ENCODE results near the gene USP32.

The USP32 gene

DNA sequence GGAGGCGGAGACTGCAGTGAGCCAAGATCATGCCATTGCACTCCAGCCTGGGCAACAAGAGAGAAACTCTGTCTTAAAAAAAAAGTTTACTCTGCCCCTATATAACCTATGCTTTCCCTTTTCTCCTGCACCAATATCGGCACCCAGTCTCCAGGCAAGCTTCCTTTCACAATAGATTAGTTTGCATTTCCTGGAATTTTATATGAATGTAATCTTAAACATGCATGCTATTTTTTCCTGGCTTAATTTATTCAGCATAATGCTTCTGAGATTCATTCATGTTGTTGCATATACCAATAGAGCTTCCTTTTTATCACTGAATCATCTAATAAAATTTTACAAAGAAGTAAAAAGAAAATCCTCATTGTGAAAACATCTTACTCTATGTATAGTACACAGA is 59.4 kb downstream of the USP32 start:
- ATAC-seq: no peak

DNA sequence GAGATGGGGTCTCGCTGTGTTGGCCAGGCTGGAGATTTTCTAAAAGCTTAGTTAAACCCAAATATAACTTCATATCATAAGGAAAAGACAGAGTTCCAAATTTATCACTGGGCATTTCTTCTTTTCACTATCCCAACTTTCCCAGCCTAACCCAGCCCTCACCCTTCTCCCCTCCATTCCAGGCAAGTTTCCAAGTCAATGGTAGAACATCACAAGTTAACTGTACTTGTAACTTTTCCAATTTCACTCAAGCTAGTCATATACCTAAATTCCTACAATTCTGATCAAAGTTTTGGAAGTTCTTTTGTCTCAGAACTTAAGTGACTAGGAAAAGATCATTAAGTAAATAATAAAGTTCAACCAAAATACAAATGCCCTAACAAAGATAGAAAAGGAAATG is 61.2 kb downstream of the USP32 start:
- no peak for ATAC-seq

- no peak for ATAC-seq
Observed at GRCh38 chr17:60328679-60329078, 63.3 kb downstream of the USP32 start.

GRCh38 chr17:60327901-60328273 is 64.0 kb downstream of the USP32 start:
- no peak for ATAC-seq

GRCh38 chr17:60327134-60327900 is 64.6 kb downstream of the USP32 start:
- ATAC-seq: no peak

- no peak for ATAC-seq
Observed at GRCh38 chr17:60326702-60327101, 65.2 kb downstream of the USP32 start.

DNA sequence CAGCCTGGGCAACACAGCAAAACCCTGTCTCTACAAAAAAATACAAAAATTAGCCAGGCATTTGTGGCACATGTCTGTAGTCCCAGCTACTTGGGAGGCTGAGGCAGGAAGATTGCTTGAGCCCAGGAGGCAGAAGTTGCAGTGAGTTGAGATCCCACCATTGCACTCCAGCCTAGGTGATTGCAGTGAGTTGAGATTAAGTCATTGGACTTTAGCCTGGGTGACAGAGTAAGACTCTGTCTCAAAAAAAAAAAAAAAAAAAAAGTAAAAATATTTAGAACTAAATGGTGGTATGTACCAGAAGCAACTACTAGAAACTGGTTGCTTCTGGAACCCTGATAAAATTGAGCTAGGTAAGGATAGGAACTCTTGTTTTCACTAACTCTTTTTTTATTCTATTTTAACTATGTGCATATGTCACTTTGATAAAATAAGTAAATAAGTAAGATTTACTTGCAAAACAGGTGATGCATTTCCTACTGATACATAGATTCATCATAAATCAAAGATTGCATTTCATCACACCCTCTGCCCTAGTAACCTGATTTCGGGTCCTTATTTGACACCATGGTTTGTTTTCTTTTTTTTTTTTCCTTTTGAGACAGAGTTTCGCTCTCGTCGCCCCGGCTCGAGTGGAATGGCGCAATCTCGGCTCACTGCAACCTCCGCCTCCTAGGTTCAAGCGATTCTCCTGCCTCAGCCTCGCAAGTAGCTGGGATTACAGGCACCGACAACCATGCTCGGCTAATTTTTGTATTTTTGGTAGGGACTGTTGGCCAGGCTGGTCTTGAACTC is 66.0 kb downstream of the USP32 start:
- no peak for ATAC-seq

DNA sequence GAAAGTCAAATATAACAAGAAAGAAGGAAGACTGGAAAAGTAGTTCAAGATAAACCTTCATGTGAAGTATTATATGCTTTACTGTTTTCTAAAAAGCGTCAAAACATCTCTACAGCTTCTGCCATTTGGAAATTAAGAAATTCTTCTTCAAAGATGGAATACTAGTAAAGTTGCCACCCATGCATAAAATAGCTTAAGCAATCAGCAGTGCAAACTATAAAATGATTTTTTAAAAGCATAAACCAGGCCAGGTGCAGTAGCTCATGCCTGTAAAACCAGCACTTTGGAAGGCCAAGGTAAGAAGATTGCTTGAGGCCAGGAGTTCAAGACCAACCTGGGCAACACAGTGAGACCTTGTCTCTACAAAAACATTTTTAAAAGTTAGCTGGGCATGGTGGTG is 68.2 kb downstream of the USP32 start:
- no peak for ATAC-seq

GRCh38 chr17:60322056-60322387 is 69.9 kb downstream of the USP32 start:
- ATAC-seq: no peak

GRCh38 chr17:60321336-60322055 is 70.4 kb downstream of the USP32 start:
- no peak for ATAC-seq

GRCh38 chr17:60318830-60319229 is 73.1 kb downstream of the USP32 start:
- no peak for ATAC-seq

- no peak for ATAC-seq
Observed at GRCh38 chr17:60318326-60318725, 73.6 kb downstream of the USP32 start.

DNA sequence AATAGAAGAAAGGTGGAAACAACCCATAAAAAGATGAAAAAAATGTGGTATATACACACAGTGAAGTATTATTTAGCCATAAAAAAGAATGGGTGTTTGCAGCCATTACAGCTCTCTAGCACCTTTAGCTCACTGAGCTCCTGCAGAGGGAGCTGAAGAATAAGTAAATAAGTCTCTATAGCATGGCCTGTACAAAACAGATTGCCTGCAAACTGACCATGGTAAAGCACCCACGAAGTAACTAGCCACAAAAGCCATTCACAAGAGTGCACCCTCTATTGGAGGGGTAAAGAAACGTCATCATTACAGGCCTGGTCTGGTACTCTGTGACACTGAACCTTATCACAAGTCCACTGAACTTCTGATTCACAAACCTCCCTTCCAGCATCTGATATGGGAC is 76.3 kb downstream of the USP32 start:
- ATAC-seq: no peak

- peak; percentile 35 to 48 for ATAC-seq
Observed at GRCh38 chr17:60314900-60315299, 77.0 kb downstream of the USP32 start.

- no peak for ATAC-seq
Observed at GRCh38 chr17:60314423-60314822, 77.5 kb downstream of the USP32 start.

DNA sequence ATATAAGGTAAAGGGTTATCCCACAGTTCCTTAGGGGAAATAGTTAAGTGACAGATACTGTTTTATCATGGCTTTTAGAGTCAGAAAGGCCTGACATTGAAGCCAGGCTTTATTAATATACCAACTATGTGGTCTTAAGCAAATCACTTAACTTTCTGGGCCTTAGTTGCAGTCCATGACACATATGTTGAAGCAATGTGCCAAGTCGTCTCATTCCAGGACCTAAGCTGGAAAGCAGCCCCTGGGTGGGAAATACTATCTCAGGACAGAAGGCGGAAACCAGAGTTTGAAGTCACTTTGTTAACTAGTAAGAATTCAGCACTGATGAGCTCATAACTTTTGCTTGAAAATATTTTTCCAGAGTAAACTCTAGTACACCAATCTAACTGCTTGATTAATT is 80.0 kb downstream of the USP32 start:
- no peak for ATAC-seq

- ATAC-seq: no peak
Observed at GRCh38 chr17:60311186-60311585, 80.7 kb downstream of the USP32 start.

GRCh38 chr17:60305141-60305540 is 86.8 kb downstream of the USP32 start:
- ATAC-seq: peak; percentile 90 to 96

GRCh38 chr17:60304502-60304901 is 87.4 kb downstream of the USP32 start:
- ATAC-seq: no peak

- no peak for ATAC-seq
Observed at GRCh38 chr17:60303406-60304099, 88.4 kb downstream of the USP32 start.

GRCh38 chr17:60301649-60302048 is 90.3 kb downstream of the USP32 start:
- no peak for ATAC-seq

DNA sequence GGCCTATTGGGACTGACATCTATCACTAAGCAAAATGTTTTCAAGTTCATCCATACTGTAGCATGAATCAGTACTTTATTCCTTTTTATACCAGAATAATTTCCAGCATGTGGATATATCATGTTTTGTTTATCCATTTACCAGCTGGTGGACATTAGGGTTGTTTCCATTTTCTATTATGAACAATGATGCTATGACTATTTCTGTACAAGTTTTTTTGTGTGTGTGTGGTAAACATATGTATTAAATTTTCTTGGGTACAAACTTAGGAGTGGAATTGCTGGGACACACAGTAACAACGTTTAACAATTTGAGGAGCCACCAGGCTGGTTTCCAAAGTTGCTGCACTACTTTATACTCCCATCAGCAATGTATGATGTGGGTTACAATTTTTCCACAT is 91.0 kb downstream of the USP32 start:
- ATAC-seq: no peak

- no peak for ATAC-seq
Observed at GRCh38 chr17:60300011-60300410, 91.9 kb downstream of the USP32 start.
